OCI-LY7 (cell line): ENCODE results near the gene FAM161A. TPM values are rescaled to one million over a fixed set of nuclear protein-coding genes. Genes with fewer than 3 reads are reported as not detected.

Experiments used
- BruUV-seq: library from RNA; stranded (reverse); fragments of 400-500 nt; replicated peaks from 2 replicates; lab custom pipeline; 2021; lab: Mats Ljungman, UMichigan
- CTCF ChIA-PET: fragments of 300-600 bp; sonication (Branson Sonifier 250); formaldehyde crosslinking; loops from one replicate; lab custom pipeline; 2022; ENCODE audit warnings: antibody characterized with exemption; ENCODE audit not compliant: unreplicated experiment; lab: Charles Lee
- POLR2A ChIA-PET: fragments of 300-600 bp; sonication (Branson Sonifier 250); formaldehyde crosslinking; loops from one replicate; lab custom pipeline; 2022; ENCODE audit warnings: antibody characterized with exemption; lab: Charles Lee
- DNase-seq: peaks from one replicate; pipeline ENCODE4 v3.0.0-alpha.2; 2015; ENCODE audit warnings: low spot score
- H2AFZ ChIP-seq: fragments of 200-600 bp; sonication (generic), shearing (Covaris generic); 2 replicates; pipeline ENCODE4 v1.6.1; 2014; ENCODE audit warnings: mild to moderate bottlenecking, antibody characterized with exemption, low read length, moderate library complexity
- H3K27ac ChIP-seq: fragments of 200-600 bp; sonication (generic); 2 replicates; pipeline ENCODE4 v1.5.1; 2014; ENCODE audit warnings: mixed run types, low read depth, mild to moderate bottlenecking, moderate library complexity, low read length, inconsistent platforms; ENCODE audit not compliant: poor library complexity, severe bottlenecking
- H3K36me3 ChIP-seq: fragments of 200-600 bp; sonication (generic); 2 replicates; pipeline ENCODE4 v1.6.1; 2014; ENCODE audit warnings: mild to moderate bottlenecking, antibody characterized with exemption, low read length, moderate library complexity, mixed read lengths; ENCODE audit not compliant: insufficient read depth
- H3K4me1 ChIP-seq: fragments of 200-600 bp; sonication (generic); 2 replicates; pipeline ENCODE4 v1.5.1; 2014; ENCODE audit warnings: mild to moderate bottlenecking, low read length; ENCODE audit not compliant: insufficient read depth, poor library complexity, severe bottlenecking
- H3K4me2 ChIP-seq: fragments of 200-600 bp; sonication (generic); 2 replicates; pipeline ENCODE4 v1.6.1; 2014; ENCODE audit warnings: mild to moderate bottlenecking, low read length
- H3K4me3 ChIP-seq: fragments of 200-600 bp; sonication (generic); 2 replicates; pipeline ENCODE4 v1.5.1; 2014; ENCODE audit warnings: mild to moderate bottlenecking, low read depth, low read length; ENCODE audit not compliant: poor library complexity, severe bottlenecking
- H3K79me2 ChIP-seq: fragments of 200-600 bp; sonication (generic); 2 replicates; pipeline ENCODE4 v1.6.1; 2016; ENCODE audit warnings: low read depth, mild to moderate bottlenecking, low read length, moderate library complexity, mixed read lengths; ENCODE audit not compliant: insufficient read depth
- H3K9me2 ChIP-seq: fragments of 200-600 bp; sonication (generic); 2 replicates; pipeline ENCODE4 v1.6.1; 2016; ENCODE audit warnings: mild to moderate bottlenecking, low read length, mixed read lengths; ENCODE audit not compliant: insufficient read depth
- H3K9me3 ChIP-seq: fragments of 200-600 bp; sonication (generic); 2 replicates; pipeline ENCODE4 v1.6.1; 2014; ENCODE audit warnings: mild to moderate bottlenecking, mixed run types, low read length, mixed read lengths
- H4K20me1 ChIP-seq: fragments of 200-600 bp; sonication (generic); 2 replicates; pipeline ENCODE4 v1.6.1; 2014; ENCODE audit warnings: mild to moderate bottlenecking, antibody characterized with exemption, low read length, moderate library complexity, mixed read lengths; ENCODE audit not compliant: insufficient read depth
- EZH2phosphoT487 ChIP-seq: fragments of 200-600 bp; sonication (generic); IDR thresholded peaks from 2 replicates; pipeline ENCODE4 v1.6.1; 2018; ENCODE audit warnings: low read depth, borderline replicate concordance, mild to moderate bottlenecking, mixed run types, antibody characterized with exemption, low read length, moderate library complexity, mixed read lengths
- intact Hi-C: fragments of 100-400 bp; cut with micrococcal nuclease; formaldehyde crosslinking; loops from one replicate; pipeline ENCODE4 v1.10.0; 2022; ENCODE audit not compliant: unreplicated experiment
- total RNA-seq, 2 experiments: library from RNA; depleted of rRNA in 1 of 2; stranded (reverse); fragments of >200 nt in 1 of 2; shearing (Covaris generic) in 1 of 2; gene quantifications; 2 replicates each; pipeline ENCODE4 v1.2.3, GENCODE V29; 2014 to 2022
- TF ChIP-seq, protein P1 (sequence below): fragments of 200-600 bp; sonication (generic); conservative IDR thresholded peaks from 2 replicates; pipeline ENCODE4 v1.5.1; 2014; ENCODE audit warnings: mild to moderate bottlenecking, antibody characterized with exemption, low read length, moderate library complexity, mixed read lengths

FAM161A gene
- total RNA-seq, 2 experiments from 2014 or later: 3.5 to 4.6 TPM

DNA sequence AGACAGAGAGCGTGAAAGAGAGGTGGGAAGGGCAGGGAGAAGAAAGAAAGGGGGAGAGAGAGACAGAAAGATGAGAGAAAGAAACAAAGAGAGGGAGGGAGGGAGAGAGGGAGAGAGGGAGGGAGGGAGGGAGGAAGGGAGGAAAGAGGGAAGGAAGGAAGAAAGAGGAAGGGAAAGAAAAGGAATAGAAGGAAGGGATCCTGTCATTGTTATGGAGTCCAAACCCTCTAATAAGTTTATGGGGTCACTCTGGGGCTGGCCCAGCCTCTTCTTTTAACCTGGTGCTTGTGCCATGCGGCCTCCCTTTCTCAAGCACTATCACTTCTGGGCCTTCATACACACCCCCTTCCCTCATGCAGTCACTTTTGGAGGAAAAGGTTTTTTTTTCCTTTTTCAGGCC is 58.5 kb downstream of the FAM161A start:
- Histone ChIP-seq H3K4me1 (no peaks in the 10 kb centered on the region), H3K4me3 (no peak overlapping the region), H3K79me2 (no peaks in the 10 kb centered on the region), H4K20me1 (no peaks in the 10 kb centered on the region), H3K9me2 (no peaks in the 10 kb centered on the region), H3K27ac (no peak overlapping the region), H2AFZ (no peak overlapping the region), H3K36me3 (no peaks in the 10 kb centered on the region), H3K4me2 (no peak overlapping the region), H3K9me3 (no peaks in the 10 kb centered on the region)
- no peak for DNase-seq
- POLR2A ChIA-PET: no interaction called here
- intact Hi-C loops: no loop called here
- BruUV-seq: no TSS peak
- CTCF ChIA-PET: no interaction called here
- TF ChIP-seq EZH2phosphoT487: no peak
- TF ChIP-seq, protein P1, sequence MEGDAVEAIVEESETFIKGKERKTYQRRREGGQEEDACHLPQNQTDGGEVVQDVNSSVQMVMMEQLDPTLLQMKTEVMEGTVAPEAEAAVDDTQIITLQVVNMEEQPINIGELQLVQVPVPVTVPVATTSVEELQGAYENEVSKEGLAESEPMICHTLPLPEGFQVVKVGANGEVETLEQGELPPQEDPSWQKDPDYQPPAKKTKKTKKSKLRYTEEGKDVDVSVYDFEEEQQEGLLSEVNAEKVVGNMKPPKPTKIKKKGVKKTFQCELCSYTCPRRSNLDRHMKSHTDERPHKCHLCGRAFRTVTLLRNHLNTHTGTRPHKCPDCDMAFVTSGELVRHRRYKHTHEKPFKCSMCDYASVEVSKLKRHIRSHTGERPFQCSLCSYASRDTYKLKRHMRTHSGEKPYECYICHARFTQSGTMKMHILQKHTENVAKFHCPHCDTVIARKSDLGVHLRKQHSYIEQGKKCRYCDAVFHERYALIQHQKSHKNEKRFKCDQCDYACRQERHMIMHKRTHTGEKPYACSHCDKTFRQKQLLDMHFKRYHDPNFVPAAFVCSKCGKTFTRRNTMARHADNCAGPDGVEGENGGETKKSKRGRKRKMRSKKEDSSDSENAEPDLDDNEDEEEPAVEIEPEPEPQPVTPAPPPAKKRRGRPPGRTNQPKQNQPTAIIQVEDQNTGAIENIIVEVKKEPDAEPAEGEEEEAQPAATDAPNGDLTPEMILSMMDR: no peak

DNA sequence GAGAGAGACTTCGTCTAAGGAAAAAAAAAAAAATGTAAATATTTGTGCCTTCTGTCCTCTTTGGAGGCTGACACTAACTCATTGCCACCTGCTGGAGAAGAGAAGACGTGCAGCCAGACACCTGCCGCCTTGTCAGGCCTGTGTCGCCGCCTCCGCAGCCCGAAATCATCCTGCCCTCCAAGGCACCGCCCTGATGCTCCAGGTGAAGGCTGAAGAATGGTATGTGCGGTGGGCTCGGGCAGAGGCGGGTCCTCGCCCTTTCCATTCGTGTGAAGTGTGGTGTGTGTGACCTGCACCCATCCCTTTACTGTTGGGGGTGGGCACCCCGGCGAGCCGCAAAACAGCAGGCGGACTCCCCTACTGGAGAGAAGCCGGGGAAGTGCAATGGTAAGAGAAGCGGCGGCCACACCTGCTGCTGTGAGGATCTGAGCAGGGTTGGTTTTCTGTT is 60.4 kb downstream of the FAM161A start:
- Histone ChIP-seq H4K20me1 (no peaks in the 10 kb centered on the region), H3K4me1 (no peaks in the 10 kb centered on the region), H3K9me2 (no peaks in the 10 kb centered on the region), H3K79me2 (no peaks in the 10 kb centered on the region), H3K27ac (no peak overlapping the region), H3K4me2 (peak overlapping the region; percentile 52), H3K4me3 (peak overlapping the region; percentile 37), H3K36me3 (no peaks in the 10 kb centered on the region), H3K9me3 (no peaks in the 10 kb centered on the region), H2AFZ (peak overlapping the region; percentile 60; the same call in 1 of the 2 replicates)
- no peak for TF ChIP-seq EZH2phosphoT487
- TF ChIP-seq, protein P1: peak; percentile 78
- DNase-seq: peak; percentile 86
- ChIA-PET POLR2A (interaction anchor here (0.6 kb wide), 1 partner anchor 91 kb away, joined by 4 read pairs; no protein-coding TSS in a partner anchor), CTCF (no interaction called here)
- no TSS peak for BruUV-seq
- intact Hi-C loops: loop anchor here (1.0 kb wide), 1 partner anchor 99 kb away; no protein-coding TSS in a partner anchor

DNA sequence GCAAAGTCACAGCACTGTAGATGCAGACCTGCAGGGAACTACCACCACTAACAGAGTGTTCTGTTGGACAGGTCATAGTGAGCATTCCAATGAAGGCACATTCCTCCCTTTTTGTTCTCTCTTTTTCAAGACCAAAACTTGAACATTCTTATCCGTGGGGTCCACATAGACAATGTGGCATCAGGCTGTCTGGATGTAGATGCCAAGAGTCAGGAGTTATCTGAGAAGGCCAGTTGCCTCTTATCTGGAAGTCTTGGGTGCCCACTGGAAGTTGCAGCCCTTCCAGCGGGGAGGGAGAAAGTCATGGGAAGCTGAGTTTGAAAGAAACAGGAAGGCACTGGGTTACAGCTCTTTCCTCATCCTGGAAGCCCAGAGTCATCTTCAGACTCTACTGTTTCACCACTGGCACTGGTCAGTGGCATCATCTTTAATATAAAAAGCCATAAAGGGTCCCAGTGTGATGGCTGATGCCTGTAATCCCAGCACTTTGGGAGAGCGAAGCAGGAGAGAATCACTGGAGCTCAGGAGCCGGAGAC is 61.4 kb downstream of the FAM161A start:
- Histone ChIP-seq H3K9me2 (no peaks in the 10 kb centered on the region), H3K4me3 (no peak overlapping the region), H4K20me1 (no peaks in the 10 kb centered on the region), H2AFZ (peak overlapping the region; percentile 60; the same call in 1 of the 2 replicates), H3K36me3 (no peaks in the 10 kb centered on the region), H3K9me3 (no peaks in the 10 kb centered on the region), H3K4me2 (no peak overlapping the region), H3K79me2 (no peaks in the 10 kb centered on the region), H3K4me1 (no peaks in the 10 kb centered on the region), H3K27ac (no peak overlapping the region)
- ChIA-PET POLR2A (interaction anchor here (0.6 to 0.8 kb wide), 2 partner anchors 80 to 319 kb away, joined by 3 to 8 read pairs; no protein-coding TSS in a partner anchor), CTCF (interaction anchor here (0.6 kb wide), 2 partner anchors 49 to 219 kb away, joined by 3 read pairs; no protein-coding TSS in a partner anchor)
- no TSS peak for BruUV-seq
- intact Hi-C loops: no loop called here
- TF ChIP-seq, protein P1: no peak
- TF ChIP-seq EZH2phosphoT487: no peak
- no peak for DNase-seq
